ENCODE data around the gene RAET1G. TPM values are rescaled to one million over a fixed set of nuclear protein-coding genes. Genes with fewer than 3 reads are reported as not detected.

The RAET1G gene
- total and polyA plus RNA-seq, 9 of the 15 experiments (the other 6 are each of a cell fraction or from before 2014, with no cell fraction given): 0.11 TPM; not detected in 8

- TF ChIP-seq, protein P1, sequence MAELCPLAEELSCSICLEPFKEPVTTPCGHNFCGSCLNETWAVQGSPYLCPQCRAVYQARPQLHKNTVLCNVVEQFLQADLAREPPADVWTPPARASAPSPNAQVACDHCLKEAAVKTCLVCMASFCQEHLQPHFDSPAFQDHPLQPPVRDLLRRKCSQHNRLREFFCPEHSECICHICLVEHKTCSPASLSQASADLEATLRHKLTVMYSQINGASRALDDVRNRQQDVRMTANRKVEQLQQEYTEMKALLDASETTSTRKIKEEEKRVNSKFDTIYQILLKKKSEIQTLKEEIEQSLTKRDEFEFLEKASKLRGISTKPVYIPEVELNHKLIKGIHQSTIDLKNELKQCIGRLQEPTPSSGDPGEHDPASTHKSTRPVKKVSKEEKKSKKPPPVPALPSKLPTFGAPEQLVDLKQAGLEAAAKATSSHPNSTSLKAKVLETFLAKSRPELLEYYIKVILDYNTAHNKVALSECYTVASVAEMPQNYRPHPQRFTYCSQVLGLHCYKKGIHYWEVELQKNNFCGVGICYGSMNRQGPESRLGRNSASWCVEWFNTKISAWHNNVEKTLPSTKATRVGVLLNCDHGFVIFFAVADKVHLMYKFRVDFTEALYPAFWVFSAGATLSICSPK (IDR thresholded peaks at IDR 0.05; ENCODE audit: borderline replicate concordance): no peak
- TF ChIP-seq BACH1 (tag; IDR thresholded peaks at IDR 0.05) (no peak), YBX1 (IDR thresholded peaks at IDR 0.05) (no peak), CXXC5 (CRISPR knock-in tag; IDR thresholded peaks at IDR 0.05) (peak; percentile 94), DEAF1 (CRISPR knock-in tag; IDR thresholded peaks at IDR 0.05) (no peak), CHD2 (IDR thresholded peaks at IDR 0.05; ENCODE audit: low read depth, low read length) (peak; percentile 63; the same call in 1 of the 2 replicates), ZNF280B (CRISPR knock-in tag; IDR thresholded peaks at IDR 0.05) (no peak), PPARD (CRISPR knock-in tag; IDR thresholded peaks at IDR 0.05) (no peak), SIN3A (IDR thresholded peaks at IDR 0.05; ENCODE audit: borderline replicate concordance in 2 of 2, control insufficient read depth in 1 of 2, low read depth in 2 of 2, low read length in 2 of 2) (peak in 1 of 2 experiments; percentile 55; a peak in 1 of 4 replicates), SUPT5H (IDR thresholded peaks at IDR 0.05) (peak; percentile 79), E2F3 (CRISPR knock-in tag; IDR thresholded peaks at IDR 0.05) (peak; percentile 44; the same call in 1 of the 2 replicates)
- TF ChIP-seq, protein P2, sequence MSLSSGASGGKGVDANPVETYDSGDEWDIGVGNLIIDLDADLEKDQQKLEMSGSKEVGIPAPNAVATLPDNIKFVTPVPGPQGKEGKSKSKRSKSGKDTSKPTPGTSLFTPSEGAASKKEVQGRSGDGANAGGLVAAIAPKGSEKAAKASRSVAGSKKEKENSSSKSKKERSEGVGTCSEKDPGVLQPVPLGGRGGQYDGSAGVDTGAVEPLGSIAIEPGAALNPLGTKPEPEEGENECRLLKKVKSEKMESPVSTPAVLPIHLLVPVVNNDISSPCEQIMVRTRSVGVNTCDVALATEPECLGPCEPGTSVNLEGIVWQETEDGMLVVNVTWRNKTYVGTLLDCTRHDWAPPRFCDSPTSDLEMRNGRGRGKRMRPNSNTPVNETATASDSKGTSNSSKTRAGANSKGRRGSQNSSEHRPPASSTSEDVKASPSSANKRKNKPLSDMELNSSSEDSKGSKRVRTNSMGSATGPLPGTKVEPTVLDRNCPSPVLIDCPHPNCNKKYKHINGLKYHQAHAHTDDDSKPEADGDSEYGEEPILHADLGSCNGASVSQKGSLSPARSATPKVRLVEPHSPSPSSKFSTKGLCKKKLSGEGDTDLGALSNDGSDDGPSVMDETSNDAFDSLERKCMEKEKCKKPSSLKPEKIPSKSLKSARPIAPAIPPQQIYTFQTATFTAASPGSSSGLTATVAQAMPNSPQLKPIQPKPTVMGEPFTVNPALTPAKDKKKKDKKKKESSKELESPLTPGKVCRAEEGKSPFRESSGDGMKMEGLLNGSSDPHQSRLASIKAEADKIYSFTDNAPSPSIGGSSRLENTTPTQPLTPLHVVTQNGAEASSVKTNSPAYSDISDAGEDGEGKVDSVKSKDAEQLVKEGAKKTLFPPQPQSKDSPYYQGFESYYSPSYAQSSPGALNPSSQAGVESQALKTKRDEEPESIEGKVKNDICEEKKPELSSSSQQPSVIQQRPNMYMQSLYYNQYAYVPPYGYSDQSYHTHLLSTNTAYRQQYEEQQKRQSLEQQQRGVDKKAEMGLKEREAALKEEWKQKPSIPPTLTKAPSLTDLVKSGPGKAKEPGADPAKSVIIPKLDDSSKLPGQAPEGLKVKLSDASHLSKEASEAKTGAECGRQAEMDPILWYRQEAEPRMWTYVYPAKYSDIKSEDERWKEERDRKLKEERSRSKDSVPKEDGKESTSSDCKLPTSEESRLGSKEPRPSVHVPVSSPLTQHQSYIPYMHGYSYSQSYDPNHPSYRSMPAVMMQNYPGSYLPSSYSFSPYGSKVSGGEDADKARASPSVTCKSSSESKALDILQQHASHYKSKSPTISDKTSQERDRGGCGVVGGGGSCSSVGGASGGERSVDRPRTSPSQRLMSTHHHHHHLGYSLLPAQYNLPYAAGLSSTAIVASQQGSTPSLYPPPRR (CRISPR knock-in tag; IDR thresholded peaks at IDR 0.05; ENCODE audit: borderline replicate concordance): no peak
Observed at GRCh38 chr6:149963462-149964307, 40.8 kb upstream of the RAET1G start, which contains the start of gene ULBP1 (continued).
